ENCODE results near the gene SMPD3. TPM values are rescaled to one million over a fixed set of nuclear protein-coding genes. Genes with fewer than 3 reads are reported as not detected.
A peak's percentile ranks its signal among the peaks of the same experiment; 100 is the strongest.

The SMPD3 gene
- polyA plus RNA-seq, 4 donors: 47.0 to 123 (median 71.9) TPM

DNA sequence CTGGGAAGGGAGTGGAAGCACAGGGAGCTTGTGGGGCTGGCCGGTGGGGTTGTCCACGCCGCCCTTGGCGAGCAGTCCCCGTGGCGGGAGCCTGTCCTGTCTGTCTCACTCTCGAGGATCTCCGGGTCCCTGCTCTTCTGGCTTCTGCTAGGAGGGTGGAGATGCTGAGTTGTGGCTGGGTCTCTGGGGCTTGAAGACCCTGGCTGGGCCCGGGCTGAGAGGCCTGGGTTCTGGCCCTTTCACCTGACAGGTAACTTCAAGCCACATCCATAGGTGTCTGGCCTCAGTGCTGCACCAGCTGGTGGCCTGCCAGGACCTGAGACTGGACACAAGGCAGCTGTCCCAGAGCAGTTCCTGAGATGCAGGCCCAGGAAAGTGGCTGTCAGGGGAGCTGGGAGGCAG, 90.8 kb downstream of the SMPD3 start:
- no peak for DNase-seq
- WGBS, 3 donors: 87 to 88% (median 87%) methylated on average over 9 of the region's 9 CpGs

GRCh38 chr16:68356919-68357286, 91.4 kb downstream of the SMPD3 start:
- H3K9me3 ChIP-seq (ENCODE audit: control insufficient read depth in 2 of 2, insufficient read depth in 1 of 2, low read depth in 1 of 2, low read length in 1 of 2): no peaks in the 10 kb centered on the region
- H3K36me3 ChIP-seq (ENCODE audit: control insufficient read depth in 3 of 3, insufficient read depth in 2 of 3, low read depth in 1 of 3, low read length in 3 of 3): peaks cover 6 to 97% (median 9%) of the 10 kb centered on the region in 3 donors
- H3K4me3 ChIP-seq (ENCODE audit: low read depth in 1 of 3, low read length in 3 of 3): no peak overlapping the region
- FAIRE-seq (no peak), DNase-seq (no peak)
- H3K4me1 ChIP-seq (ENCODE audit: control insufficient read depth in 3 of 3, insufficient read depth in 2 of 3, low read depth in 1 of 3, low read length in 2 of 3): peaks cover 0 to 11% (median 0%) of the 10 kb centered on the region in 3 donors
- 84 to 97% (median 96%) methylated on average over 5 of the region's 5 CpGs for WGBS, 3 donors
- H3K27me3 ChIP-seq (ENCODE audit: control insufficient read depth in 3 of 3, insufficient read depth in 3 of 3, low read length in 3 of 3): no peaks in the 10 kb centered on the region
- no peak overlapping the region for H3K27ac ChIP-seq (ENCODE audit: low read depth in 1 of 3, low read length in 2 of 3)

More for the DNA sequence above, 90.8 kb downstream of the SMPD3 start:
- Histone ChIP-seq H3K4me3 (ENCODE audit: low read depth in 1 of 3, low read length in 3 of 3) (no peak overlapping the region), H3K27ac (ENCODE audit: low read depth in 1 of 3, low read length in 2 of 3) (no peak overlapping the region), H3K36me3 (ENCODE audit: control insufficient read depth in 3 of 3, insufficient read depth in 2 of 3, low read depth in 1 of 3, low read length in 3 of 3) (peaks cover 6 to 97% (median 9%) of the 10 kb centered on the region in 3 donors), H3K9me3 (ENCODE audit: control insufficient read depth in 2 of 2, insufficient read depth in 1 of 2, low read depth in 1 of 2, low read length in 1 of 2) (no peaks in the 10 kb centered on the region), H3K4me1 (ENCODE audit: control insufficient read depth in 3 of 3, insufficient read depth in 2 of 3, low read depth in 1 of 3, low read length in 2 of 3) (peaks cover 0 to 7% (median 0%) of the 10 kb centered on the region in 3 donors), H3K27me3 (ENCODE audit: control insufficient read depth in 3 of 3, insufficient read depth in 3 of 3, low read length in 3 of 3) (no peaks in the 10 kb centered on the region)
- FAIRE-seq: no peak

DNA sequence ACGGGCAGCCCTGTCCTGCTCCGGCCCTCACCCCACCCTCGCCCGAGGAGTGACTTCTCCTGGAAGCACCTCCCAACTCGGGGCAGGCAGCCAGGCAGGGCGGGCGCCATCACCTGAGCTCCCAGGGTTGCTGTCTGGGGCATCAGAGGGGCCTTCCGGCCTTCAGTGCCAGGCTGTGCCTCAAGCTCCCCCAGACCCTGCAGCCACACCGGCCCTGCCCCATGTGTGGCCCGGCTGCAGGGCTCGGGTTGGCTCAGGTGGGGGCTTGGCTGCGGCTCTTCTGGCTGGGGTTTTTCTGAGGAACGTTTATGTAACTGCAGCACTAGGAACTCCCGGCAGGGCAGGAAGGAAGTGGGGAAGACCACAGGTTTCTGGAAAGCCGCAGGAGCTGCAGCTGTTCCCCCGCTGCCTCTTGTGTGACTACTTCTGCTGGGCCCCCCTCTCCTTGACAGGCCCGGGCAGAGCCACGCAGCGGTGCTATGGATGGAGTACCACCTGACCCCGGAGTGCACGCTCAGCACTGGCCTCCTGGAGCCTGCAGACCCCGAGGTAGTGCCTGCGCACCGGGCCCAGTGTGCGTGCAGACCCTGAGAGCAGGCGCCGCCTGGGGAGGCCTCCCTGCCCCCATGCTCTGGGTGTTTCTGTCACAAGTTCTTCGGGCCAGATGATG, 91.9 kb downstream of the SMPD3 start:
- FAIRE-seq: no peak
- Histone ChIP-seq H3K27ac (ENCODE audit: low read depth in 1 of 3, low read length in 2 of 3) (no peak overlapping the region), H3K4me3 (ENCODE audit: low read depth in 1 of 3, low read length in 3 of 3) (no peak overlapping the region), H3K9me3 (ENCODE audit: control insufficient read depth in 2 of 2, insufficient read depth in 1 of 2, low read depth in 1 of 2, low read length in 1 of 2) (no peaks in the 10 kb centered on the region), H3K27me3 (ENCODE audit: control insufficient read depth in 3 of 3, insufficient read depth in 3 of 3, low read length in 3 of 3) (no peaks in the 10 kb centered on the region), H3K36me3 (ENCODE audit: control insufficient read depth in 3 of 3, insufficient read depth in 2 of 3, low read depth in 1 of 3, low read length in 3 of 3) (peaks cover 6 to 96% (median 9%) of the 10 kb centered on the region in 3 donors), H3K4me1 (ENCODE audit: control insufficient read depth in 3 of 3, insufficient read depth in 2 of 3, low read depth in 1 of 3, low read length in 2 of 3) (peaks cover 0 to 16% (median 0%) of the 10 kb centered on the region in 3 donors)
- 66 to 79% (median 68%) methylated on average over 28 of the region's 28 CpGs for WGBS, 3 donors
- peak in 1 of 2 donors; percentile 46 for DNase-seq

DNA sequence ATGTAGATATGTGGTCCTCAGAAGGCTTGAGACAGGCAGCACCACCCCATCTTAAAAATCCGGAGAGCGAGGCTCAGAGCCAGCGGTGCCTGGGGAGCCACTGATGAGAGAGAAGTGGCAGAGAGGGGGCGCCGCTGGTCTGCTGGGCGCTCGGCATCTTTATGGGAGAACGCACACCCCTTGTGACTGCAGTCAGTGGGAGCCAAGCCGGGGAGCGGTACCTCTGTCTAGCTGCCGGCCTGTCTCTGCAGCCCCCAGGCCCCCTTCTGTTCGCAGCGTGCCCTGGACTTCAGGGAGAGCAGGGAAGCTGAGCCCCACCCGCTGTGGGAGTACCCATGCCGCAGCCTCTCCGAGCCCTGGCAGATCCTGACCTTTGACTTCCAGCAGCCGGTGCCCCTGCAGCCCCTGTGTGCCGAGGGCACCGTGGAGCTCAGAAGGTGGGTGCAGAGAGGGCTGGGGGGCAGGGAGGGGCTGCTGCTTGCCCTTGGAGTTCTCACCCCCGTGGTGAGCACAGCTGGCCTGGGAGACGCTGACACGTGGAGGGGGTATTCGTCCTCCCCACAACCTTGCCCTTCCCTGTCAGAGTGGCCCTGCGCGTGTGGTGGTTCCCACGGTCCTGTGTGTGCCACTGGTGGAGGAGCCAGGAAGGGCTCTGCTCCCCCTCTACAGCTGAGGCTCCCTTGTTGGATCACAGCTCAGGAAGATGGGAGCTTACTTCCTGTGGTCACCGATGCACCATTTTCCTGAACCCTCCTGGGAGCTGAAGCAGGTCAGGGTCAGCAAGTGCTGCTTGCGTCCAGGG, 92.7 kb downstream of the SMPD3 start:
- Histone ChIP-seq H3K4me1 (ENCODE audit: control insufficient read depth in 3 of 3, insufficient read depth in 2 of 3, low read depth in 1 of 3, low read length in 2 of 3) (peaks cover 0 to 18% (median 0%) of the 10 kb centered on the region in 3 donors), H3K27ac (ENCODE audit: low read depth in 1 of 3, low read length in 2 of 3) (no peak overlapping the region), H3K27me3 (ENCODE audit: control insufficient read depth in 3 of 3, insufficient read depth in 3 of 3, low read length in 3 of 3) (no peaks in the 10 kb centered on the region), H3K4me3 (ENCODE audit: low read depth in 1 of 3, low read length in 3 of 3) (no peak overlapping the region), H3K36me3 (ENCODE audit: control insufficient read depth in 3 of 3, insufficient read depth in 2 of 3, low read depth in 1 of 3, low read length in 3 of 3) (peaks cover 0 to 96% (median 3%) of the 10 kb centered on the region in 3 donors), H3K9me3 (ENCODE audit: control insufficient read depth in 2 of 2, insufficient read depth in 1 of 2, low read depth in 1 of 2, low read length in 1 of 2) (no peaks in the 10 kb centered on the region)
- DNase-seq (no peak), FAIRE-seq (no peak)
- 80 to 83% (median 83%) methylated on average over 25 to 28 of the region's 28 CpGs for WGBS, 3 donors

DNA sequence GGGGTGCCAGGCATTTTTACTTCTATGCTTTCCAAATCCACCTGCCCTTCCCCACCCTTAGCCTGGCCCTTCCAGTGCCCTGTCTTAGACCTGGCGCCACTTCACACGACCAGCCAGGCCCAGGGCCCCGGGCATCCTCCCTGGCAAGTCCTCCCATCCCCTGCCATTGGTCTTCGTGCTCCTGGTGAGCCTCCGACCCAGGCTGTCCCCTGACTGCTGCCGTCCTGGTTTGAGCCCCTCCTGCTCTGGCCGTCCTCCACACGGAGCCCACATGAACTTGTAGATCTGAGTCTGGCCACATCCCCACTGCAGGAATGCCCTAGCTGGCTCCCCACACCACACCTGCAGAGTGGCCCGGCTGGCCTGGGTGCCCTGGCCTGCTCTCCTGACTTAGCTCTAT, 93.5 kb downstream of the SMPD3 start:
- FAIRE-seq: no peak
- Histone ChIP-seq H3K4me3 (ENCODE audit: low read depth in 1 of 3, low read length in 3 of 3) (no peak overlapping the region), H3K27me3 (ENCODE audit: control insufficient read depth in 3 of 3, insufficient read depth in 3 of 3, low read length in 3 of 3) (no peaks in the 10 kb centered on the region), H3K27ac (ENCODE audit: low read depth in 1 of 3, low read length in 2 of 3) (no peak overlapping the region), H3K36me3 (ENCODE audit: control insufficient read depth in 3 of 3, insufficient read depth in 2 of 3, low read depth in 1 of 3, low read length in 3 of 3) (peaks cover 0 to 94% (median 0%) of the 10 kb centered on the region in 3 donors), H3K4me1 (ENCODE audit: control insufficient read depth in 3 of 3, insufficient read depth in 2 of 3, low read depth in 1 of 3, low read length in 2 of 3) (peaks cover 0 to 13% (median 0%) of the 10 kb centered on the region in 3 donors), H3K9me3 (ENCODE audit: control insufficient read depth in 2 of 2, insufficient read depth in 1 of 2, low read depth in 1 of 2, low read length in 1 of 2) (no peaks in the 10 kb centered on the region)
- 93 to 97% (median 94%) methylated on average over 9 of the region's 9 CpGs for WGBS, 3 donors
- DNase-seq: no peak

- H3K27me3 ChIP-seq (ENCODE audit: control insufficient read depth in 3 of 3, insufficient read depth in 3 of 3, low read length in 3 of 3): no peaks in the 10 kb centered on the region
- WGBS, 3 donors: 86 to 93% (median 91%) methylated on average over 13 of the region's 13 CpGs
- no peak for DNase-seq
- peaks cover 0 to 13% (median 0%) of the 10 kb centered on the region in 3 donors for H3K4me1 ChIP-seq (ENCODE audit: control insufficient read depth in 3 of 3, insufficient read depth in 2 of 3, low read depth in 1 of 3, low read length in 2 of 3)
- H3K9me3 ChIP-seq (ENCODE audit: control insufficient read depth in 2 of 2, insufficient read depth in 1 of 2, low read depth in 1 of 2, low read length in 1 of 2): no peaks in the 10 kb centered on the region
- no peak overlapping the region for H3K27ac ChIP-seq (ENCODE audit: low read depth in 1 of 3, low read length in 2 of 3)
- peaks cover 0 to 94% (median 0%) of the 10 kb centered on the region in 3 donors for H3K36me3 ChIP-seq (ENCODE audit: control insufficient read depth in 3 of 3, insufficient read depth in 2 of 3, low read depth in 1 of 3, low read length in 3 of 3)
- H3K4me3 ChIP-seq (ENCODE audit: low read depth in 1 of 3, low read length in 3 of 3): no peak overlapping the region
- no peak for FAIRE-seq
Measured at GRCh38 chr16:68353366-68353765, 94.9 kb downstream of the SMPD3 start.

DNA sequence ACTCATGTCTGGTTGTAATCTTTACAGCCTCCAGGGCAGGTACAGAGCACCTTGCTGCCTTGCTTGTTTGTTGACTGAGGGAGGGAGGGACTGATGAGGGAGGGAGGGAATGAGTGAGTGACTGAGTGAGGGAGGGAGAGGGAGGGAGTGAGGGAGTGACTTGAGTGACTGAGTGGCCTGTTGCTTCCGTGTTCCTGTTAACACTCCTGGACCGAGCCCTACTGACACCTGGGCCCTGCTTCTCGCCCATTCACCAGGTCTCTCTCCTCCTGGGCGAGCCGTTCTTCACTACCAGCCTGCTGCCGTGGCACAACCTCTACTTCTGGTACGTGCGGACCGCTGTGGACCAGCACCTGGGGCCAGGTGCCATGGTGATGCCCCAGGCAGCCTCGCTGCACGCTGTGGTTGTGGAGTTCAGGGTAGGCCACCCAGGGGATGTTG, 96.3 kb downstream of the SMPD3 start:
- DNase-seq: peak; percentile 93 to 98
- Histone ChIP-seq H3K4me3 (ENCODE audit: low read depth in 1 of 3, low read length in 3 of 3) (peak overlapping the region in 2 of 3 donors; percentile 16 to 20), H3K27ac (ENCODE audit: low read depth in 1 of 3, low read length in 2 of 3) (peak overlapping the region; percentile 65 to 85 (median 81)), H3K4me1 (ENCODE audit: control insufficient read depth in 3 of 3, insufficient read depth in 2 of 3, low read depth in 1 of 3, low read length in 2 of 3) (peaks cover 0 to 13% (median 0%) of the 10 kb centered on the region in 3 donors), H3K27me3 (ENCODE audit: control insufficient read depth in 3 of 3, insufficient read depth in 3 of 3, low read length in 3 of 3) (no peaks in the 10 kb centered on the region), H3K36me3 (ENCODE audit: control insufficient read depth in 3 of 3, insufficient read depth in 2 of 3, low read depth in 1 of 3, low read length in 3 of 3) (peaks cover 0 to 95% (median 0%) of the 10 kb centered on the region in 3 donors), H3K9me3 (ENCODE audit: control insufficient read depth in 2 of 2, insufficient read depth in 1 of 2, low read depth in 1 of 2, low read length in 1 of 2) (no peaks in the 10 kb centered on the region)
- no peak for FAIRE-seq
- 23 to 76% (median 40%) methylated on average over 10 to 11 of the region's 11 CpGs for WGBS, 3 donors

- DNase-seq: no peak
- FAIRE-seq: no peak
- Histone ChIP-seq H3K4me1 (ENCODE audit: control insufficient read depth in 3 of 3, insufficient read depth in 2 of 3, low read depth in 1 of 3, low read length in 2 of 3) (peaks cover 0 to 13% (median 0%) of the 10 kb centered on the region in 3 donors), H3K27me3 (ENCODE audit: control insufficient read depth in 3 of 3, insufficient read depth in 3 of 3, low read length in 3 of 3) (no peaks in the 10 kb centered on the region), H3K9me3 (ENCODE audit: control insufficient read depth in 2 of 2, insufficient read depth in 1 of 2, low read depth in 1 of 2, low read length in 1 of 2) (no peaks in the 10 kb centered on the region), H3K36me3 (ENCODE audit: control insufficient read depth in 3 of 3, insufficient read depth in 2 of 3, low read depth in 1 of 3, low read length in 3 of 3) (peaks cover 0 to 95% (median 1%) of the 10 kb centered on the region in 3 donors), H3K4me3 (ENCODE audit: low read depth in 1 of 3, low read length in 3 of 3) (no peak overlapping the region), H3K27ac (ENCODE audit: low read depth in 1 of 3, low read length in 2 of 3) (peak overlapping the region in 1 of 3 donors; percentile 81)
- 28 to 70% (median 48%) methylated on average over 11 of the region's 11 CpGs for WGBS, 3 donors
Measured at GRCh38 chr16:68351463-68351862, 96.8 kb downstream of the SMPD3 start.

Measured in small intestine (tissue), 7 donors.